Fibroblast of lung (primary cell): ENCODE measurements around the gene AMPD3.

Experiments used
- EZH2 ChIP-seq: IDR thresholded peaks from 2 replicates; pipeline ENCODE4 v1.5.1; 2012; ENCODE audit warnings: low read length, control low read depth, mild to moderate bottlenecking; ENCODE audit errors: missing control alignments
- TF ChIP-seq, protein P1 (sequence below), 2 donors: IDR thresholded peaks in 1 of 2; conservative IDR thresholded peaks in 1 of 2; 1 replicate in 1 of 2; 2 replicates in 1 of 2; pipeline ENCODE4 v1.5.1; 2011 to 2012; ENCODE audit warnings: low read length in 2 of 2, control low read depth in 1 of 2, inconsistent platforms in 1 of 2, low read depth in 1 of 2, mild to moderate bottlenecking in 1 of 2

DNA sequence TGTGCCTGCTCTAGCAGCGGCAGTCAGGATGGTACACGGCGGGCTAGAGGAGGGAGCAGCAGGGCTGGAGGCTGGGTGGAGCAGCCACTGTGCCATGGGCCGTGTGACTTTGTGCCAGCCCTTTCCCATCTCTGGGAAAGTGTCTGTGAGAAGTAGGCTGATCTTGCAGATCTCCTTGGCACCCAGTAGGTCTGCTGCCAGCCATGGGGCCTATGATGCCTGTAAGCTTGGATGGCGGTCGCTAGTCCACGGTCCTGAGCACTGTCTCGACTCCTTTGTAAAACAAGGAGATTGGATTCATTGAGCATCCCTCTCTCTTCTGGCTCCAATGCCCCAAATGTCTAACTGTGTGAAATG, 22.6 kb downstream of the AMPD3 start:
- TF ChIP-seq EZH2, result no peak
- TF ChIP-seq, protein P1, sequence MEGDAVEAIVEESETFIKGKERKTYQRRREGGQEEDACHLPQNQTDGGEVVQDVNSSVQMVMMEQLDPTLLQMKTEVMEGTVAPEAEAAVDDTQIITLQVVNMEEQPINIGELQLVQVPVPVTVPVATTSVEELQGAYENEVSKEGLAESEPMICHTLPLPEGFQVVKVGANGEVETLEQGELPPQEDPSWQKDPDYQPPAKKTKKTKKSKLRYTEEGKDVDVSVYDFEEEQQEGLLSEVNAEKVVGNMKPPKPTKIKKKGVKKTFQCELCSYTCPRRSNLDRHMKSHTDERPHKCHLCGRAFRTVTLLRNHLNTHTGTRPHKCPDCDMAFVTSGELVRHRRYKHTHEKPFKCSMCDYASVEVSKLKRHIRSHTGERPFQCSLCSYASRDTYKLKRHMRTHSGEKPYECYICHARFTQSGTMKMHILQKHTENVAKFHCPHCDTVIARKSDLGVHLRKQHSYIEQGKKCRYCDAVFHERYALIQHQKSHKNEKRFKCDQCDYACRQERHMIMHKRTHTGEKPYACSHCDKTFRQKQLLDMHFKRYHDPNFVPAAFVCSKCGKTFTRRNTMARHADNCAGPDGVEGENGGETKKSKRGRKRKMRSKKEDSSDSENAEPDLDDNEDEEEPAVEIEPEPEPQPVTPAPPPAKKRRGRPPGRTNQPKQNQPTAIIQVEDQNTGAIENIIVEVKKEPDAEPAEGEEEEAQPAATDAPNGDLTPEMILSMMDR (conservative IDR thresholded peaks at IDR 0.05 in 1 of 2, IDR thresholded peaks at IDR 0.05 in 1 of 2; ENCODE audit: low read depth in 1 of 2, low read length in 2 of 2), result no peak
